DOHH2 (cell line): ENCODE results near the gene C4BPA.

Experiments used
- EZH2phosphoT487 ChIP-seq: fragments of 200-600 bp; sonication (generic); IDR thresholded peaks from 2 replicates; pipeline ENCODE4 v1.6.1; 2017; ENCODE audit warnings: borderline replicate concordance, mild to moderate bottlenecking, antibody characterized with exemption, low read length, moderate library complexity, mixed read lengths
- TF ChIP-seq, protein P1 (sequence below): fragments of 200-600 bp; sonication (generic); IDR thresholded peaks from one replicate; pipeline ENCODE4 v1.5.1; 2014; ENCODE audit warnings: antibody characterized with exemption, mild to moderate bottlenecking, low read depth, low read length; ENCODE audit not compliant: poor library complexity, severe bottlenecking

DNA sequence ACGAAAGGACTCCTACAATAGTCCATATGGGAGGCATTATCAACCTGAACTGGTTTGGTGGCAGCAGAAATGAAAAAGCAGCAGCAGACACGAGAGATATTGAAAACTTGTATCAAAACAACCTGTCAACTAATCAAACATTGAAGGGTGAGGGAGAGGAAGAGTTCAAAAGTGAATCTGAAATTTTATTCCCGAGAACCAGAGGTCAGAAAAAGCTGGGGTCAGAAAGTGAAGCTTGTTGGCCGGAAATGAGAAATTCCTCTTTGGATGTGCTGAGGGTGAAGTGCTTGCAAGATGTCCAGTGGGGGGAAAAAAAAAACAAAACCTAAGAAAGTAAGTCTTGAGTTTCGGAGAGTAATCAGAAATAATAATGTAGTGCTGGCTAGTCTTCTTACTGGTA lies 1.9 kb upstream of the C4BPA start:
- TF ChIP-seq EZH2phosphoT487, result no peak
- TF ChIP-seq, protein P1, sequence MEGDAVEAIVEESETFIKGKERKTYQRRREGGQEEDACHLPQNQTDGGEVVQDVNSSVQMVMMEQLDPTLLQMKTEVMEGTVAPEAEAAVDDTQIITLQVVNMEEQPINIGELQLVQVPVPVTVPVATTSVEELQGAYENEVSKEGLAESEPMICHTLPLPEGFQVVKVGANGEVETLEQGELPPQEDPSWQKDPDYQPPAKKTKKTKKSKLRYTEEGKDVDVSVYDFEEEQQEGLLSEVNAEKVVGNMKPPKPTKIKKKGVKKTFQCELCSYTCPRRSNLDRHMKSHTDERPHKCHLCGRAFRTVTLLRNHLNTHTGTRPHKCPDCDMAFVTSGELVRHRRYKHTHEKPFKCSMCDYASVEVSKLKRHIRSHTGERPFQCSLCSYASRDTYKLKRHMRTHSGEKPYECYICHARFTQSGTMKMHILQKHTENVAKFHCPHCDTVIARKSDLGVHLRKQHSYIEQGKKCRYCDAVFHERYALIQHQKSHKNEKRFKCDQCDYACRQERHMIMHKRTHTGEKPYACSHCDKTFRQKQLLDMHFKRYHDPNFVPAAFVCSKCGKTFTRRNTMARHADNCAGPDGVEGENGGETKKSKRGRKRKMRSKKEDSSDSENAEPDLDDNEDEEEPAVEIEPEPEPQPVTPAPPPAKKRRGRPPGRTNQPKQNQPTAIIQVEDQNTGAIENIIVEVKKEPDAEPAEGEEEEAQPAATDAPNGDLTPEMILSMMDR, result no peak
